Measurements from ENCODE around the gene TEFM.

GRCh38 chr17:30928584-30928983 is 22.5 kb upstream of the TEFM start:
- TF ChIP-seq EZH2 (IDR thresholded peaks at IDR 0.05; ENCODE audit: insufficient read depth, poor library complexity, severe bottlenecking) (no peak), EZH2phosphoT487 (IDR thresholded peaks at IDR 0.05; ENCODE audit: insufficient read depth, low read depth) (no peak)

All from GM23248 (cell line).